LHCN-M2 (cell line): Measurements from ENCODE around the gene PARP4. TPM values are rescaled to one million over a fixed set of nuclear protein-coding genes. Genes with fewer than 3 reads are reported as not detected.
"Not testable (repeated sequence)": the region's sequence is repeated elsewhere in the genome, so short reads cannot be mapped to it uniquely, and the experiment has no call there.

Experiments
- DNase-seq: peaks from one replicate; pipeline ENCODE4 v3.0.0-alpha.2; 2012; ENCODE audit warnings: low read depth
- polyA plus RNA-seq: library from polyadenylated mRNA; unstranded; fragments of >200 nt; gene quantifications from one replicate; pipeline ENCODE4 v1.2.1, GENCODE V29; 2012; ENCODE audit warnings: missing spikeins
- total RNA-seq: library from RNA; depleted of rRNA; stranded (reverse); fragments of >200 nt; gene quantifications from 2 replicates; pipeline ENCODE4 v1.2.3, GENCODE V29; 2014; rRNA removed

Gene PARP4
- 47.8 and 65.0 TPM in 2 replicates for total RNA-seq
- polyA plus RNA-seq: 19.2 TPM

GRCh38 chr13:24512197-24512907 is at the start of gene PARP4:
Gene PARP4, minus strand, starts transcription at chr13:24512778. Its CDS starts 9,002 bp downstream, at chr13:24503776.
- DNase-seq: peak; percentile 83

- DNase-seq: not testable (repeated sequence)
Observed at GRCh38 chr13:24560579-24561187, 48.1 kb upstream of the PARP4 start.

GRCh38 chr13:24559431-24560218 is 47.0 kb upstream of the PARP4 start:
- DNase-seq: not testable (repeated sequence)

GRCh38 chr13:24557081-24557480 is 44.5 kb upstream of the PARP4 start:
- no peak for DNase-seq

- DNase-seq: not testable (repeated sequence)
Observed at GRCh38 chr13:24553892-24554291, 41.3 kb upstream of the PARP4 start.

- not testable (repeated sequence) for DNase-seq
Observed at GRCh38 chr13:24541476-24542352, 29.1 kb upstream of the PARP4 start.

GRCh38 chr13:24541127-24541475 is 28.5 kb upstream of the PARP4 start:
- DNase-seq: no peak

GRCh38 chr13:24540236-24541126 is 27.9 kb upstream of the PARP4 start:
- no peak for DNase-seq

- no peak for DNase-seq
Observed at GRCh38 chr13:24539500-24540165, 27.1 kb upstream of the PARP4 start.

- no peak for DNase-seq
Observed at GRCh38 chr13:24529478-24529877, 16.9 kb upstream of the PARP4 start.

GRCh38 chr13:24528816-24529398 is 16.3 kb upstream of the PARP4 start:
- no peak for DNase-seq

- DNase-seq: no peak
Observed at GRCh38 chr13:24527266-24527775, 14.7 kb upstream of the PARP4 start.

- DNase-seq: no peak
Observed at GRCh38 chr13:24520733-24521132, 8.2 kb upstream of the PARP4 start.

GRCh38 chr13:24516919-24517318 is 4.3 kb upstream of the PARP4 start:
- DNase-seq: no peak

GRCh38 chr13:24512908-24513213 is 283 bp upstream of the PARP4 start:
- DNase-seq: no peak

GRCh38 chr13:24511816-24512196 is 772 bp downstream of the PARP4 start:
- no peak for DNase-seq

- peak; percentile 73 for DNase-seq
Observed at GRCh38 chr13:24511019-24511815, 1.4 kb downstream of the PARP4 start.

- DNase-seq: no peak
Observed at GRCh38 chr13:24506698-24507335, 5.8 kb downstream of the PARP4 start.
